Fibroblast of peridontal ligament (primary cell): ENCODE measurements around the gene MMGT1.
"Not testable (repeated sequence)": the region's sequence is repeated elsewhere in the genome, so short reads cannot be mapped to it uniquely, and the experiment has no call there.

ENCODE experiments used
- DNase-seq: peaks from one replicate; pipeline ENCODE4 v3.0.0-alpha.2; 2010; ENCODE audit errors: extremely low read depth

MMGT1 gene

GRCh38 chrX:135923353-135923752 lies 50.4 kb downstream of the MMGT1 start:
- DNase-seq, result no peak

- not testable (repeated sequence) for DNase-seq
These were observed 53.3 kb downstream of the MMGT1 start for GRCh38 chrX:135920516-135920915.

DNA sequence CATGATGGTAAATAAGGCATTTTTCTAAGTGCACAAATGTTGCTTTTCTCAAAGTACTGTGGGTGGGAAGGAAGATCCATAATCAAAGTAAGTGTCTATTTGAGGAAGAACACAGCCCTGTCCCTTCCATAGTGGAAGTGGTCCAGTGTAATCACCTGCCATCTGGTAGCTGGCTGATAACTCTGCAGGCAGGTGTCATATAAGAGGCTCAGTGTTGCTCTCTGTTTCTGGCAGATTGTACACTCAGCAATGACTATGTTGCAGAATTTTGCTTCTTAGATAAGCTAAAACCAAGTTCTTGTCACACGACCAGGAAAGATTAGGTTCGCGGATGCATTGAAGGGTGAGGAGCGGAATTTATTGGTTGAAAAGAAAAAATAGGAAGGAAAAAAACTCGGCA lies 59.4 kb downstream of the MMGT1 start:
- no peak for DNase-seq
